ENCODE measurements around the gene SLMAP. TPM values are rescaled to one million over a fixed set of nuclear protein-coding genes. Genes with fewer than 3 reads are reported as not detected.
A peak's percentile ranks its signal among the peaks of the same experiment; 100 is the strongest.

The SLMAP gene, protein sequence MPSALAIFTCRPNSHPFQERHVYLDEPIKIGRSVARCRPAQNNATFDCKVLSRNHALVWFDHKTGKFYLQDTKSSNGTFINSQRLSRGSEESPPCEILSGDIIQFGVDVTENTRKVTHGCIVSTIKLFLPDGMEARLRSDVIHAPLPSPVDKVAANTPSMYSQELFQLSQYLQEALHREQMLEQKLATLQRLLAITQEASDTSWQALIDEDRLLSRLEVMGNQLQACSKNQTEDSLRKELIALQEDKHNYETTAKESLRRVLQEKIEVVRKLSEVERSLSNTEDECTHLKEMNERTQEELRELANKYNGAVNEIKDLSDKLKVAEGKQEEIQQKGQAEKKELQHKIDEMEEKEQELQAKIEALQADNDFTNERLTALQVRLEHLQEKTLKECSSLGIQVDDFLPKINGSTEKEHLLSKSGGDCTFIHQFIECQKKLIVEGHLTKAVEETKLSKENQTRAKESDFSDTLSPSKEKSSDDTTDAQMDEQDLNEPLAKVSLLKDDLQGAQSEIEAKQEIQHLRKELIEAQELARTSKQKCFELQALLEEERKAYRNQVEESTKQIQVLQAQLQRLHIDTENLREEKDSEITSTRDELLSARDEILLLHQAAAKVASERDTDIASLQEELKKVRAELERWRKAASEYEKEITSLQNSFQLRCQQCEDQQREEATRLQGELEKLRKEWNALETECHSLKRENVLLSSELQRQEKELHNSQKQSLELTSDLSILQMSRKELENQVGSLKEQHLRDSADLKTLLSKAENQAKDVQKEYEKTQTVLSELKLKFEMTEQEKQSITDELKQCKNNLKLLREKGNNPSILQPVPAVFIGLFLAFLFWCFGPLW
- 43.2 and 50.0 TPM in 2 replicates for total RNA-seq

DNA sequence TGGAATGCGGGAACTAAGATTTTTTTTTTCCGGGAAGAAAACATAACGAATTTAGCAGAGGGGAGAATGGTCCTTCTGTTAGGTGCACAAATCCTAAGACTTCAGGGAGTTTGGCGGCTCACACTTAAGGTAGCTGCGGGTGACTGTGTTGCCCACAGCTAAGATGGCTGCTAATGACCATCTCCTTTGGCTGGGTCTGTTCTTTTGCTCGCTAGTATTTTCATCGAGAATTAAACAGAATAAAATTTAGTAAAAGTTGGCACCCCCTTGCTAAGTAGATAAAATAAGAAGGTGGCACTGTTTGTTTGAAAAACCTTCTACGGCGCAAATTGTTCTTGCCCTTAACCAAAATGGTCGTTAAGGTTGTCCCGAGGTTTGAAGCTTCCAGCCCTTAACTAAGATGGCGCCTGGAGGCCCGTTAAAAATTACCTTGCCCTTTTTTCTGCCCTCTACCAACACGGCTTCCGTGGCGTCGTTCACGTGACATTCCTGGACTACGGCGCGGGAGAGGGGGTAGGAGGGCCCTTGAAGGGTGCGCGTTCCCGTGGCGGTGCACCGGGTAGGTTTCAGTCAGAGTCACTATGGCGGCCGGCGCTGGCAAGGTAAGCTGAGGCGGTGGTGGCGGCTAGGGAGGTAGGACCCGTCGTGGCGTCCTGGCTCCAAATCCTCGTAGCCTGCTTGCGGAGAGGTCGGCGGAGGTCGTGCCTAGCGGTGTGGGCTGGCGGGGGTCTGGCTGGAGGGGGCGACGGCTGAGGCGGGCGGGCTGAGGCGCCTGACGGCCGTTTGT lies at the start of gene SLMAP:
Gene SLMAP (plus strand): TSS at position 569 of the 787 bp plus-strand sequence. CDS start 1,343 bp downstream, outside the sequence.
- peak; percentile 98 for DNase-seq

DNA sequence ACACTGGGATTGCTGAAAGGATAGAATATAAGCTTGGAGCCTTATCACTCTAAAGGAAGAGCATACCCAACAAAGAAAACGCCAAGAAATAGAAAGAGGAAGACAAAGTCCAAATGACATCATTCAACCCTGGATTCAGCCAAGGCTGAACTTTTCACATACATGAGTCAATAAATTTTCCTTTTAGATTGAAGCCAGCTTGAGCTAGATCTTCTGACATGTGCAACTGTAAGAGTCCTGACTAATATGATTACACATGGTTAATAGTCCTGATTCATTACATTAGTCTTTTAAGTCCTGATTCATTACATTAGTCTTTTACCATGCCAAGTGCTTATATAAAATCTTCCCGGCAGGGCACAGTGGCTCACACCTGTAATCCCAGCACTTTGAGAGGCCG lies 49.6 kb upstream of the SLMAP start:
- DNase-seq: peak; percentile 44

DNA sequence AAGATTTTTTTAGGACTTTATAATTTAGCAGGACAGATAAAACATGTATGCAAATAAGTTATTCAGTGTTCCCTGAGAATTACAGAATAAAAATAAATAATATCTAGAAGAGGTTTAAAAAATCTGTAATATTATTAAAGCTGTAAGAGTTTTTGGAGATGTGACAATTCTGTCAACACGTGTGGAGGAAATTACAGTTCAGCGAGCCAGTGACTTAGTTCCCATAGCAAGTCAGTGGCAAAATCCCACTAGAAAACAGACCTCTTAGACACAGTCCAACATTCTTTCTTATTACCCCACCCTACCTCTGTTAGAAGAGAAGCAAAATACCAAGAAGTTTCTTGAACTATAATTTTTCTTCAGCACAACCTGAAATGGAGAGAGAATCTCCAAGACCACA lies 47.1 kb upstream of the SLMAP start:
- DNase-seq: peak; percentile 23

DNA sequence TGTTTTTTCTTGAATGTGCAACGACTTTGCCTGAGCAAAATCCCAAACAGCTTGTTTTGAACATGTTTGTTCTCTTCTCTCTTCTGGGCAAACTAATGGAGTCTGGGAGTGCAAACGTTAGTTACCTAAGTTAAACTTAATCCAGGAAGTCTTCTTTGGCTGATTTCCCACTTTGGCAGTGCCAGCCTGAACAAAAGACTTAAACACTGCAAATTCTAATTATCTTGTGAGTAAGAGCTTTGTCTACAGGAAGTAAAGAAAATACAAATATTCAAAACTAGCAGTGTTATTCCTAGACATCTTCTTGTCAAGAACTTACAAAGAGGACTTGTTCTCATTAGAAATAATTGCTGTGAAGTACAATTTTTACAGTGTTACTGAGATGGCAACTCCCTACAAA lies 46.5 kb upstream of the SLMAP start:
- DNase-seq: peak; percentile 71

DNA sequence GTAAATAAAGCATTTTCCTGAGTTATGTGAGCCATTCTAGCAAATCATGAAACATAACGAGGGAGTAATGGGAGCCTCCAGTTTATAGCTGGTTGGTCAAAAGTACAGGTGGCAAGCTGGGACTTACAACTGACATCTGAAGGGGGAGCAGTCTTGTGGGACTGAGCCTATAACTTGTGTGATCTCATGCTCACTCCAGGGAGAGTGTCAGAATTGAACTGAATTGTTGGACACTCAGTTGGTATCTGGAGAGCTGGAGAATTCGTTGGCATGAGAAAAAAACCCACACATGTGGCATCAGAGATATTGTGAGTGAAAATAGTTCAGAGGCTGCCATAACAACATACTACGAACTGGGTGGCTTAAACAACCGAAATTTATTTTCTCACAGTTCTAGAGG lies 40.4 kb upstream of the SLMAP start:
- no peak for DNase-seq

DNA sequence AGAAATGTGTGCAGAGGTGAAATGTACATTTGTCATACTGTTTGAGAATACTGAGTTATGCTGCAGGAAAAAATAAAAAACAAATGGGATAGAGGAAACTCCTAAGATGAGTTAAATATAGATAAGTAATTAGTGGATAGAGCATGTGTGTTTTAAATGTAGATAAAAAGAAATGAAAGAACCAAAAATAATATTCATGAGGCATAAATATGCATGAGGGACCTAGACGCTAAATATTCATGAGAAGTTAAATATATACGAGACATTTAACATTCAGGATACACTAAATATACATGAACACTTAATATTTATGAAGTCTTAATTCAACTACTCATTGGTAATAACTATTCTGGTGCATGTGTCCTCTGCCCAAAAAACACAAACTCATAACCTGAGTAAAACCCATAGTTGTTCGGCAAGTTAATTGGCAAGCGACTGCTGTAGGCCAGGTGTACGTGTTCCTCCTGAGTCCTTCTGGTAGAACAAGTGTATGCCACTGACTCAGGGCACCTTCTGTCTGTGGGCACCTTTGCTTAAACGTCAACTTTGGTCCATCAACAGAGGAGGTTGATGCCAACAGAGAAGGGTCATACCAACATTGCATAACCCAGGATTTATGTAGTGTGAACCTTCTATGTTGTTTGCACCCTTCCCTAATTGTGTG lies 38.8 kb upstream of the SLMAP start:
- no peak for DNase-seq

DNA sequence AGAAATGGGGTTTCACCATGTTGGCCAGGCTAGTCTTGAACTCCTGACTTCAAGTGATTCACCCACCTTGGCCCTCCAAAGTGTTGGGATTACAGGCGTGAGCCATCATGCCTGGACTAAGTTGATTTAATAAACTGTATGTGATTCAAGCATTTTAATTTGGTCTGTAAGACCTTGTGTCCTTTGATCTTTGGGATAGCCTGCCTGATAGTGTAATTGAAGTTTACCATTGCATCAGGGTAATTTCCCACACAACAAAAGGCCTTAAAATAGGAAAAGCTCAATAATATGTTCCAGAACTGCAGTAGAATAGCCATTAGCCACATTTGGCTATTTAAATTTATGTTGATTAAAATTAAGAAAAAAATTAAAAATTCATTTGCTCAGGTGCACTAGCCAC lies 38.0 kb upstream of the SLMAP start:
- no peak for DNase-seq

DNA sequence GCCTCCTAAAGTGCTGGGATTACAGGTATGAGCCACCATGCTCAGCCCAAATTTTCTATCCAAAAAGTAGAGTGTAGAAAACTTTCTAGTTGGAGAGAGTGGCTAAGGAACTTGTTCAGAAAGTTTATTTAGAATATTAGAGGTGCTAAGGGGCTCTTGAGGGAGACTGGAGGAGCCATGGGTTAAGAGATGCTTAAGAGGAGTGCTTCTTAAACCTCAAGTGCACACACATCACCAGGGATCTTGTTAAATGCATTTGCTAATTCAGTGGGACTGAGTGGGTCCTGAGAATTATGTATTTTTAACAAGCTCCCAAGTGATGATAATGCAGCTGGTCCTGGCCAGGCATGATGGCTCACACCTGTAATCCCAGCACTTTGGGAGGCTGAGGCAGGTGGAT lies 29.7 kb upstream of the SLMAP start:
- no peak for DNase-seq

DNA sequence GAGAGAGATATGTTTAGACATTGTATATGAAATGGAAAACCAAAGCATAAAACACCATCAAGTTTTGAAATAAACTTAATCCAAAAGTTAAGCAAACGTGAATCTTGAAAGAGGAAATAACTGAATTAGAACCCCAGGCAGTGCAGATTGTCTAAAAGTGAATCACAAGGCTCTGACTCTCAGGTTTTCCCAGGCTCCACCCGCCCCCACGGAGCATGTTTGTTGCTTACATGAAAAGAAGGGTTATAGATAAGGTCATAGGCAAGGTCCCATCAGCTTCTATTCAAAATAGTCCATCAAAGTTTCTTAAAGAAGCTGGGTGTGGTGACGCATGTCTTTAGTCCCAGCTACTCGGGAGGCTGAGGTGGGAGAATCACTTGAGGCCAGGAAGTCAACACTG lies 29.0 kb upstream of the SLMAP start:
- no peak for DNase-seq

DNA sequence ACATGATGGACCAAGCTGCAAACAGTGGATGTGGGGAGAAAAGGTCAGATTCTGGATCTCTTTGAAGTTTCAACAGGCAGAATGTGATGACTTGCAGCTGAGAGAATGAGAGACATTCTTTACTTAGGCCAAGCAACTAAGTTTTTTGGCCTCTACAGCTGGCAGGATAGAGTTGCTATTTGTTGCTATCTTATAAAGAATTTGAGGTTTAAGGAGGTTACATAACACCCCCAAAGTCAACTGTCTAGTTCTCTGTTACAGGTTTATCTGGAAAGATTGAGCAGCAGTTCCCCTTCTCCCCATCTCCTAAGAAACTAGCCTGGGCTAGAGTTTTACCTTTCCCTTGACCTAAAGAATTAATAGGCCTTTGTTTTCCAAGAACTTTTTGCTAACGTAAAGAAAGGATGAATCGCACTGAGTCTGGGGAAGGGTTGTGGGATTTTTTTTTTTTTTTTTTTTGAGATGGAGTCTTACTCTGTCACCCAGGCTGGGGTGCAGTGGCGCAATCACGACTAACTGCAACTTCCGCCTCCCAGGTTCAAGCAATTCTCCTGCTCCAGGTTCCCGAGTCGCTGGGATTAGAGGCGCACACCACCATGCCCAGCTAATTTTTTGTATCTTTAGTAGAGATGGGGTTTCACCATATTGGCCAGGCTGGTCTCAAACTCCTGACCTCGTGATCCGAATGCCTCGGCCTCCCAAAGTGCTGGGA lies 26.6 kb upstream of the SLMAP start:
- no peak for DNase-seq

DNA sequence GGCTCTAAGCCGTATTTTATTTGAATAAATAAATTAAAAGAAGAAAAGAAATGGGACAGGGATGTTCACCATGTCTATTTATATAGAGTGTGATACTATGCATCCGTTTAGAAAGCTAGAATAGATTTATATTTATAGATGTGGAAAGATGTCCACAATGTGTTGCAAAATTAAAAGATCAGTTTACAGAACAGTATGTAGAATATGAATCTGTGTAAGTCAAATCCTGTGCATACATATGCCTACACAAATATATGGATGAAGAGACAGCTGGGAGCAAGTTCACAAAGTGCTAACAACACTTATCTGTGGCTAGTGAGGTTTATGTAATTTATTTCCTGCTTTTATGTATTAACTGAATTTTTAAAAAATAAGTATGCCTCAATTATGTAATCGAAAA lies 25.4 kb upstream of the SLMAP start:
- DNase-seq: no peak

DNA sequence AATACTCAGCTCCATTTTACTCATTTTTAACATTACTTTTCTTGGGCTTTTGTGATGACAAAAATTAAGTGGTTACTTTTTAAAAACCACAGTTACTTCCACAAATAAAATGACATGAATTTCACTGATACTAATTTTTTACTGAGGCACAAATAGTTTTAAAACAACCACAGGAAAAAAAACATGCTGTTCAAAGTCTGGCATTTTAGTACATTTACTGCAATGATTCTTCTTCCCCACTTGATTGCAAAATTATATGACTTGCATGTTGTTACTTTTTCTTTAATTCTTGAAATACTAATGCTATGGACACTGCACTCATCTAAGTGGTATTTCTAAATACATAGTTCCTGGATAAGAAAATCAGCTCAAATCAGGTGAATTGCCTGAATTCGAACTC lies 24.8 kb upstream of the SLMAP start:
- no peak for DNase-seq

DNA sequence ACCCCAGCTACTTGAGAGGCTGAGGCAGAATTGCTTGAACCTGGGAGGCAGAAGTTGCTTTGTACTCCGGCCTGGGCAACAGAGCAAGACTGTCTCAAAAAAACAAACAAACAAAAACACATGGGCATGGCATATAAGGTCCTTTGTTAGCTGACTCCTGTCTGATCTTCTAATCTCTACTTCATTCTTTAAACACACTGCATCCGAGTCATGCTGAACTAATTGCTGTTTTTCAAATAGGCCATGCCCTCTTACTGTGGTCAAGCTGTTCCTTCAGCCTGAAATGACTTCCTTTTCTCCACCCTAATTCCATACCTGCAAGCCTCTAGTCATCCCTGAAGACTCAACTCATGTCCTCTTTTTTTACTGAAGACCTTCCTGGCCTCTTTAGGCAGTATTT lies 22.3 kb upstream of the SLMAP start:
- no peak for DNase-seq

DNA sequence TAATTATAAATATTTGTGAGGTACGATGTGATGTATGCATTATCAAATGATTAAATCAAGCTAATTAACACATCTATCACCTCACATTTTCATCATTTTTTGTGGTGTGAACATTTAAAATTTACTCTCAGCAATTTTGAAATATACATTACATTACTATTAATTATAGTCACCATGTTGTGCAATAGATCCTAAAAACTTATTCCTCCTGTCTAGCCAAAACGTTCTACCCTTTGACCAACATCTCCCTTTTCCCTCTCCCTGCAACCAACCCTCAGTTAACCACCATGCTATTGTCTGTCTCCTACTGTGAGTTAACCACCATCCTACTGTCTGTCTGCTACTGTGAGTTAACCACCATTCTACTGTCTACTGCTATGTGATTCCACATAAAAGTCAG lies 20.7 kb upstream of the SLMAP start:
- no peak for DNase-seq

DNA sequence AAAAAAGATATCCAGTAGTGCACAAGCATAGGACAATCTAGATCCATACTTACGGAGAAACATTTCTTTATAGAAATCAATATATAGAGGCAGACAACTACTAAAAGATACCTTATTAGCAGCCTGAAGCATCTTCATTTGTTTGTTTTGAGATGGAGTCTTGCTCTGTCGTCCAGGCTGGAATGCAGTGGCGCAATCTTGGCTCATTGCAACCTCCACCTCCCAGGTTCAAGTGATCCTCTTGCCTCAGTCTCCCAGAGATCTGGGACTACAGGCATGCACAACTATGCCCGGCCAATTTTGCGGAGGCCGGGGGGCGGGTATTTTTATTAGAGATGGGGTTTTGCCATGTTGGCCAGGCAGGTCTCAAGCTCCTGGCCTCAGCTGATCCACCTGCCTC lies 18.3 kb upstream of the SLMAP start:
- no peak for DNase-seq

DNA sequence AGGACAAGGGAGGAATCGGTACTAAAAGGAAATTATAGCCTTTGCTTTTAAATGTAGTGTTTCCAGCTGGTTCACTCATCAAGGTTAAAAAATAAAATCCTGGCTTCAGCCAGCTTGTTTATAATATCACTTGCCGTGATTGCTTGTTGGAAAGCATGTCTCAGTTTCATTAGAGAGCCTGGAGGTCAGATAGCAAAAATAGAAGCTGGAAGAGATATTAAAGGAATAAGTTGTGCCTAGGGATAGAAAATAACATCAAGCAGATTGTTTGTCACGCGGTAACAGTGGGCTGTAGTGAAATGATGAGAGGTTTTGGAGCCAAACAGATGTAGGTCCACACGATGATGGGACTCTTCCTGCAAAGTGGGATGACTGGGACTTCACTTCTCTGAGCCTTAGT lies 17.7 kb upstream of the SLMAP start:
- DNase-seq: no peak

DNA sequence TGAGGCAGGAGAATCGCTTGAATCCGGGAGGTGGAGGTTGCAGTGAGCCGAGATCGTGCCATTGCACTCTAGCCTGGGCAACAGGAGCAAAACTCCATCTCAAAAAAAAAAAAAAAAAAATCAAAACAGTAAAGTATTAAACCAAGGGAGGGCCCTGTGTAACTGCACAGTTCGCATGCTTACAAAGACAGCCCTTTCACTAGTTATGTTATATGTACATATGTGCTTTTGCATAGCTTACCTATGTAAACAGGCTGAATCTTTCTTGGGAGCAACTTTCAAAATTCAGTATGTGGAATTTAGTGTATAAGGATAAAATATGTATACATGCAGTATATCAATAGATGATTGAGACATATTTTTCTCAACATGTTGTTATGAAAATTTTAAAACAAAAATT lies 16.1 kb upstream of the SLMAP start:
- no peak for DNase-seq

DNA sequence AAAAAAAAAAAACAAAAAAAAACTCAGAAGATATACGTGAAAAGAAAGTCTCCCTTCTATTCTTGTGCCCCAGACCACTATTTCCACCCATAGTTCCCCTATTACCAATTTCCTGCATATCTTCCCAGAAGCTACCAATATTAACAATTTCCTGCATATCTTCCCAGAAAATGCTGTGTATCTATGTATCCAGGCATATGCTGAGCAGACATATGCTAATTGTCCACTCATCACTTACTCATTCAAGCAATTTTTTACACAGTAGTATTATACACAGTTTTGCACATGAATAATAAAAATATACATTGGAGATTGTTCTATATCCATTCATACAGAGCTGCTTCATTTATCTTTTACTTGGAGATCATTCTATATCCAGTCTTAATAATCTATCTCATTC lies 12.6 kb upstream of the SLMAP start:
- no peak for DNase-seq

DNA sequence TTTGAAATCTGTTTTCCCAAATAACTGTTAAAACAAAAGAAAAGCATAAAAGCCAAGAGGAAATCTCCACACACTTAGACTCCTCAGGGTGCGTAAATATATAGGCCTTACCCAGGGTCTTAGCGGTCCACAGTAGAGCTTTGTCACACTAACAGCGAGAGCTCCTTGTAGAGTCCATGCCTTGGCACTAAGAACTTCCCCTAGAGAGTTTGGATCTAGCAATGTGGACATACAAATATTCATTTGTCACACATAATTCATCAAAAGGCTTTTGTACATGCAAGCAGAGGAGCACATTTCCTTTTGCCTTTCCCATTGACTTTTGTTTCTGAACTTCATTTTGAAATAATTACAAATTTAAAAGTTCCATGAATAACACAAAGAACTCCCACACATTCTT lies 11.0 kb upstream of the SLMAP start:
- DNase-seq: no peak

DNA sequence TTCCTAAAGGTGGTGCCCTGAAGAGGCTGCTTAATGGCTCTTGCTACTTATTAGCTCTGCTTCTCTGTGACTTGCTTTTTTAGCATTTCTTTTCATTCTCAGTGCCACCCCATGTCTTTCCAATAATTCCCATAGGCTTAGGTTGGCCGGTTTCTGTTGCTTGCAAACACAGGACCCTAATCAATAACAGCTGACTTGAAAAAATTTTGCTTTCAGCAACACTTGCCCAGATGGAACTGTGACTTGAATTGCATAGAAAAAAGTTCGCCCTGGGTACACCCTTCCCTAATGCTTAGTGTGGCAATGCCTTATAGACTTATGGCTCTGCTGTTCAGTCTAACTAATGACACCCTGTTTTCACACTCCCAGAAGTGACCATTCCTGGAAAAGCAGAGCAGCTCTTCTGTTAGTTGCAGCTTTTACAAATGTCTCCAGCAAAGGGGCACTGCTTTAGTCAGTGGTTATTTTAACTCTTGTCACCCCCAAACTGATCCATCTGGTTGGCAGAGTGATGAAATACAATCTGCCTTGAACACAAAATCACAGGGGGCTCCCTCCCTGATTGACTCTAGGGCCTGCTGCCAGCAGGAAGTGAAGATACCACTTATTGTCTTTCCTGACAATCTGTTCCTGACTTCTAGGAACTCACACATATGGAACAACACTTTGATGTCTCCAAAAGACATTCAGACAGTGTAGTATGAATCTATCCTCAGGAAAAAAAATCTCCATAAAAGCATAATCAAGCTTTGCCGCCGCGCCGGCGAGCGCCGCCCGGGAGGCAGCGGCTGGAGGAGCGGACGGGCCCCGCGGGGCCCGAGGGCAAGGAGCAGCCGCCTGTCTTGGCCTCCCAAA lies 9.7 kb upstream of the SLMAP start:
- no peak for DNase-seq

DNA sequence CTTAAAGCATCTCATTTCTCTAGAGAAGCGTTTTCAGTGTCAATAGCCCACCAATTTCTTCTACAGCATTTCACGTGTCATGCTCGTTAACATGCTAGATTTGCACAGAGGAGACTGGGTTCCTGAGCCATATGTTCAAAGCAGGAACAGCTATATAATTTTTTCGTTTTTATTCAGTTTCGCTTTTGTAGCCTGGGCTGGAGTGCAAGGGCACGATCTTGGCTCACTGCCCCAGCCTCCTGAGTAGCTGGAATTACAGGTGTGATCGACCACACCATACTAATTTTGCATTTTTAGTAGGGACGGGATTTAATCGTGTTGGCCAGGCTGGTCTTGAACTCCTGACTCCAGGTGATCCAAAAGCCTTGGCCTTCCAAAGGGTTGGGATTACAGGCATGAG lies 6.6 kb upstream of the SLMAP start:
- no peak for DNase-seq
